Measurements from ENCODE around the gene CFAP210.

Gene CFAP210

DNA sequence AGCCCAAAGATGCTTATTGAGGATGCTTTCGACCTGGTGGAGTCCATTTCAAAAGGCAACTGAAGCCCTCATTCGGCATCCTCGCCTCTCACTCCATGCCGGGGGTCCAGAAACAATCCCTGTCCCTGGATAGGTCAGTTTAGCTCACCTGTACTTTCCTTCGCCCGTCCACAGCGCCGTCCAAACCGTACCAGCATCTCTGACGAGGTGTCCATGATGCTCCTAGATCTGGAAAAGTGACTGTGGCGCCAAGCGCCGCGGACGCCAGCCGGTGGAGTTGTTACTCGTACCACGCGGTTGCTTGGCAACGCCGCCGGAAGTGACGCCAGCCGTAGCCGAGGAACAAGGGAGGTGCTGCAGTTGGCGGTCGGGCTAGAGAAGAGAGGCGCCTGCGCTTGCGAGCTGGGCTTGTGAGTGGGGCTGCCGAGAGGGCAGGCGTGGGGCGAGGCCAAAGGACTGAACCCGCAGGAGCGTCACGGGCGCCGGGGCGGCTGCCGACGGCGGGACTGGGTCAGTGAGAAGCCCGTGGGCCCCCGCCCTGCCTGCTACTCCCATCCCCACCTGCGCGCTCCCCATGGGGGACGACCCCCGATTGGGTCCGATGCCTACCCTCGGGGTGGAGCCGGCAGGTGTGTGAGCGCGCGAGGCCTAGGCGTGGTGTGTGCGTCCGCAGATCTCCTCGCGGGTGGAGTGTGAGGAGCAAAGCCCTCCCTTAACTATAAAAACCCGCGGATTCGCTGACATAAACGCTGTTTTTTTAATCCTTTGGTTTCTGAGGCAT lies at the start of gene CFAP210, which contains the start of gene PHOSPHO2:
Gene CFAP210, minus strand, starts transcription at position 293 of the 781 bp plus-strand sequence. Its CDS starts 78 bp downstream, at position 215.
Gene PHOSPHO2, plus strand, starts transcription at position 357 of the 781 bp plus-strand sequence. CDS start 6,503 bp downstream, outside the sequence.
- peak; percentile 93 for DNase-seq (ENCODE audit: low spot score)

- DNase-seq (ENCODE audit: low spot score), result no peak
Observed at GRCh38 chr2:169743549-169743948, 49.3 kb upstream of the CFAP210 start.

GRCh38 chr2:169739351-169739750 lies 45.1 kb upstream of the CFAP210 start:
- DNase-seq (ENCODE audit: low spot score), result no peak

- no peak for DNase-seq (ENCODE audit: low spot score)
Observed at GRCh38 chr2:169738566-169739229, 44.5 kb upstream of the CFAP210 start.

DNA sequence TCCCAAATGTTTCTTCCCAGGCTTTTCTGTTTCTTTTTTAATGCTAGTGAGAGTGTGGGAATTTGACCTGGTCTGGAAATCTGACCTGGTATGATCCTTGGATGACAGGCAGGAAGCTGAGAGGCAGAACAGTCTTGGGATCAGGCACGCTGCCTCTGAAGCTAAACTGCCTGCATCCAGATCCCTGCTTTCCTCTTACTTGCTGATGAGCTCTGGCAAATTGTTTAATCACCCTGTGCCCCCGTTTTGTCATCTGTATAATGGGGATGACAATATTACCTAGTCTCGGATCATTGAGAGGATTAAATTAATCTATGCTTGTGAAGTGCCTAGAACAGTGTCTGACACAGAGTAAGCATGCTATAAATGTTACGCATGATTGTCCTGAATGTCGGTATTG lies 42.7 kb upstream of the CFAP210 start:
- DNase-seq (ENCODE audit: low spot score), result no peak

GRCh38 chr2:169735623-169736022 lies 41.4 kb upstream of the CFAP210 start:
- DNase-seq (ENCODE audit: low spot score), result no peak

DNA sequence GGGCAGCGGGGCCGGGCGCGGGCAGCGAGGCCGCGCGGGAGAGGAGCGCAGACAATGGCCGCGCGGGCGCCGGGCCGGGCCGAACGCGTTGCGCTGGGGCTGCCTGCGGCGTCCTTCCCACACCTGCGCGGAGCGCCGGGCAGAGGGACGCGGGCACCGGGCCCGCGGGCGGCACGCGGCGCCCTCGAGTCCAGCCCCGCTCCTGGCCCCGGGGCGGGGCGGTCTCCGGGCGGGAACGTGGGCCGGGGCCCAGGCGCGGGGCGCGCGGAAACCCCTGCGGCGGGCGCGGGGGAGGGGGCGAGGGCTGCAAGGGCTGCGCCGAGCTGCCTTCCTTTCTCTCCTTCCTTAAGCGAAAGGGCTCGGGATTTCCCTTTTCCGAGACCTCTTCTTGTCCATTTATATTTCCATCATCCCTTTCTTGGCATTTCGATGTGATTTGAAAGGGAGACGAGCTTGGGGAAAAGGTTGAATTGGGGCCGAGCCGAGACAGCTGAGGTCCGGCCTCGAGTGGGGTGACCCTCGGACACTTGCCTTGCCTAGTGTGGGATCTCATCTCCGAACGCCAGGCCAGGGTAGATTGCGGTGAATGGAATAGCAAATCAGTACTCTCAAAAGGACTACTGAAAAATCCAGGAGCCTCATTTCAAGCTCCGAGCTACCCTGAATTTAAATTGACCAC lies 40.1 kb upstream of the CFAP210 start:
- no peak for DNase-seq (ENCODE audit: low spot score)

DNA sequence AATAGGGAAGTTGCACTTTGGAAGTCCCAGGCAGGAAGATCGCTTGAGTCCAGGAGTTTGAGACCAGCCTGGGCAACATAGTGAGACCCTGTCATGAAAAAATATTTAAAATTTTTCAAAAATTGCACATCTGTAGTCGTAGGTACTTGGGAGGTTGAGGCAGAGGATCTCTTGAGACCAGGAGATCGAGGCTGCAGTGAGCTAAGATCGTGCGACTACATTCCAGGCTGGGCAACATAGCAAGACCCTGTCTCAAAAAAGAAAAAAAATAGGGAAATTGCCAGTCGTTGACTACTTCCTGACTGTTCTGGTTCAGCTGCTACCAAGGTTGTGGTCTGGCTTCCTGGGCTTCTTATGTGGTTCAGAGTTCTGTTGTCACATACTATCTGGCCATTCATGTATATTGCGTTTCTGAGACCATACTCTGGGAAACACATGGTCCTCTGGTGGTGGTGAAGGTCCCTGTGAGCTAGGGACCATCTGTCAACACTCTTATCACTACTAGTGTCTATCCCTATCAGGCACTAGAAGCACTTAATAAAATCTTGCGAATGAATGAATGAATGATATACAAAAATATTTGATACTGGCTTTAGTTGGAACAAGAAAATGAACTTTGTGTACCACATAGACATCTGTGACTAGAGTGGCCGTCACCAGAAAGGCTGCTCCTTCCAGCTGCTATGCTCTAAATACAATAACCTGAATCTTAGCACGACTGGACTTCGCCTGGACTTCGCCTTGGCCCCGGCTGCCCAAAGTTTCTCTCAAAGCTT lies 38.6 kb upstream of the CFAP210 start:
- DNase-seq (ENCODE audit: low spot score), result no peak

GRCh38 chr2:169732075-169732474 lies 37.9 kb upstream of the CFAP210 start:
- DNase-seq (ENCODE audit: low spot score), result no peak

GRCh38 chr2:169729274-169729605 lies 35.0 kb upstream of the CFAP210 start:
- no peak for DNase-seq (ENCODE audit: low spot score)

DNA sequence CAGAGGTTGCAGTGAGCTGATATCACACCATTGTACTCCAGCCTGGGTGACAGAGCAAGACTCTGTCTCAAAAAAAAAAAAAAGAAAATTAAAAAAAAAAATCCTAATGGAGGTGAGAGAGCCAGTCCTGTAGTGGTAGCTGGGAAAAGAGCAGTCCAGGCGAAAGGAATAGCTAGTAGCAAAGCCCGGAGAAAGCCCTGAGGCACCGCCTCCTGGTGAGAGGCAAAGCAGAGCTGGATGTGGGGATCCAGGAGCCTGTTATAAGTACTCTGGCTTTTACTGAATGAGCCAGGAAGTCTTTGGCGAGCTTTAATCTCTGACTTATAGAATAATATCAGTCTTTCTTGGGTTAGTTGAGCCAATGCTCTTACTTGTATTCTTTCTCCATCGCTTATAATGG lies 32.9 kb upstream of the CFAP210 start:
- no peak for DNase-seq (ENCODE audit: low spot score)

- DNase-seq (ENCODE audit: low spot score), result no peak
Observed at GRCh38 chr2:169721016-169721415, 26.8 kb upstream of the CFAP210 start.

- DNase-seq (ENCODE audit: low spot score), result no peak
Observed at GRCh38 chr2:169718930-169719504, 24.8 kb upstream of the CFAP210 start.

GRCh38 chr2:169717691-169718063 lies 23.5 kb upstream of the CFAP210 start:
- DNase-seq (ENCODE audit: low spot score), result no peak

DNA sequence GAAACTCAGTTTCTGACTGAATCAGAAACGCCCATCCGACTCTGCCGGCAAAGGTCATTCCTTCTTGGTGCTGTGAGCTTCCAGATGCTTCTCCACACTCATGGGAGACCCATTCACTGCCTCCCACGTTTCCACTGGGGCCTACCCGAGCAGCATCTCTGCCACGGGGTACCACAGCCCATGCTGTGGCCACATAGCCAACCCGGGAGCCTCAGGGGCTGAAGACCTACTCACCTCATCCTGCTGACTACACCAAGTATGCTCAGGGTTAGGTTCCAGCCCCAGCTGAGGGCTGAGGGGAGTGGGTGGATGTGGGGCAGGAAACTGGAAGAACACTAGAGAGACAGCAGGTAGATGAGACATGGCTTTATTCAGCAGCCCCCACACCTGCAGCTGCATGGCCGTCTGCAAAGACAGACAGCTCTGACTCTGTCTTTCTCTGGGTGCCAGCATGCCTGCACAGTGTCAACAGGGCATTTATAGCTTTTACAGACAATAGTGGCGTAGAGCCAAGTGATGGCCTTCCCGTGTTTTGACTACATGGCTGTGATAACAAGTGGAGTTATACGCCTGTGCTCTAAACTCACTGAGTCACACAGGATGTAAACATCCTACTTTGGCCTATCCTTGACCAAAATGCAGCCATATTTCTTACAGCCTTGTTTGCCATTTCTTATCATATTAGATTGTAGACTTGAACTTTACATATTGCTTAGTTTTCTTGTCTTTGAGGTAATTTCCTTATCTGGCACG lies 22.9 kb upstream of the CFAP210 start:
- no peak for DNase-seq (ENCODE audit: low spot score)

DNA sequence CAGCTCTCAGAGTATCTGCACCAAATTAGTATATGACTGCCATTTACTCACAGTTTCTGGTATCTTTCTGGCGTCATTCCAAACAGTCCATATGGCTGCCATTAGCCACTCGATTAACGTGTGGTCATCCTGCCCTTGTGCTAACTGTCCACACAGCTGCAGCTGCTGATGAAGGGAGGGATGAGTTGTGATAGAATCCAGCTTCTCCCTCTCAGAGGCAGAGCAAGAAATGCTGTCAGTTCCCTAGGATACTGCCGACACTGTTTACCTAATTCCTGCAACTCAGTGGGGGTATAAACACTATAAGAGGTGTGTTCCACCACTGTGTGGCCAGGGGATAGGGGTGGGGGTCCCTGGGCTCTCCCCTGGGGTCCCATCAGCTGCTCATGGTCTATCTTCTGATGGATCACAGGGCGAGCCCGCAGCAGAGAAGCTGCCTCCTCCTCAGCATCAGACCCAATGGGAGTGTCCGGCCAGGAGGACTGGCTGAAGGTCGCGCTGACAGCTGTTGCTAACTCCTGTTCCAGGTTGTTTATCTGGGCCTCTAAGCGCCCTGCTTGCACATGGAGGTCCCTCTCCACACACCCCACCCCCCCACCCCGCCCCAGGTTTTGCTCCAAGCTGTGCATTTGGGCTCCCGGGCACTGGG lies 22.2 kb upstream of the CFAP210 start:
- DNase-seq (ENCODE audit: low spot score), result no peak

- DNase-seq (ENCODE audit: low spot score), result no peak
Observed at GRCh38 chr2:169715379-169716237, 21.4 kb upstream of the CFAP210 start.

- DNase-seq (ENCODE audit: low spot score), result no peak
Observed at GRCh38 chr2:169714699-169715098, 20.5 kb upstream of the CFAP210 start.

DNA sequence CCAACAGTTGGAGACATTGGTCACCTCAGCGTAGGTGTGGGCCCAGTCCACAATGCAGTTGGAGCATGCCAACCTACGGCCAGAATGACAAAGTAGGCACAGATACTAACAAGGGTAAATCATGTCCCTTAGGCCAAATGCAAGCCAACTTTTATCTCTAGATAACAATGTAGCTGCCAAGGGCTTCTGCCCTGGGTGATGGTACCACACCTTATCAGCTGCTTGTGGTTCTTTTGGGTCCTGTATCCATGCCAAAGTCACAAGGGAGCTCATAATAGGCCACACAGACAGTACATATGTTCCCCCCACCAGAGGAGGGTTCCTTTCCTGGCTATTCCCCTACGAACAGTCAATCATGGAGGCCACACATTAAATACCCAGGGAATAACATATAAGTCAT lies 19.1 kb upstream of the CFAP210 start:
- DNase-seq (ENCODE audit: low spot score), result no peak

DNA sequence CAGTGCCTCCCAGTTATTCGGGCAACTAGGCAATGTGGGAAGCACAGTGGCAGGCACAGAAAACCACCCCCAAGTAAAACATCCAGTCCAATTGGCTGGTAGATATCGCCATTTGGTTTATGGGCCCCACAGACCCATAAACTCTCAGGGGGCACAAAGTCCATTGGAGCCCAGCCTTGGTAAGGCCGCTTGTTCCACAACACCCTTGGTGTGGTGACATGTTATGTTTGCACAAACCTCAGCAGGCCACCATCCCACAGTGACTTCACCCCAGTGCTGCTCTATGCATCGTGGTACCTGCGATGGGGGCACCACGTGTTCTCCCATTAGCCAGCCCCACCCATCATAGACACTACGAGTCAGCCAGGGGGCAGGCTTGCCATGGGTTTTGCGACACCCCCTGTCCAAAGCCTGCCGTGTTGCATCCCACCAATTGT lies 18.6 kb upstream of the CFAP210 start:
- DNase-seq (ENCODE audit: low spot score), result no peak
